GM18517 (cell line): ENCODE data around the gene LIMCH1.

Experiments
- ATAC-seq: cut with Tn5 transposase; IDR thresholded peaks from one replicate; pipeline ENCODE4 v1.9.1; 2021; ENCODE audit warnings: mild to moderate bottlenecking, moderate library complexity; ENCODE audit not compliant: unreplicated experiment

Gene LIMCH1

GRCh38 chr4:41559940-41560516 is 22.1 kb downstream of the LIMCH1 start:
- ATAC-seq = no peak

GRCh38 chr4:41561244-41561643 is 23.3 kb downstream of the LIMCH1 start:
- ATAC-seq = no peak

- ATAC-seq = no peak
Observed at GRCh38 chr4:41567186-41567585, 29.2 kb downstream of the LIMCH1 start.

- no peak for ATAC-seq
Observed at GRCh38 chr4:41568363-41568762, 30.4 kb downstream of the LIMCH1 start.

GRCh38 chr4:41569961-41570360 is 32.0 kb downstream of the LIMCH1 start:
- no peak for ATAC-seq

- ATAC-seq = no peak
Observed at GRCh38 chr4:41571422-41571821, 33.5 kb downstream of the LIMCH1 start.

- ATAC-seq = no peak
Observed at GRCh38 chr4:41572516-41572915, 34.6 kb downstream of the LIMCH1 start.

- no peak for ATAC-seq
Observed at GRCh38 chr4:41572956-41573355, 35.0 kb downstream of the LIMCH1 start.

GRCh38 chr4:41573502-41574001 is 35.6 kb downstream of the LIMCH1 start:
- ATAC-seq = no peak

DNA sequence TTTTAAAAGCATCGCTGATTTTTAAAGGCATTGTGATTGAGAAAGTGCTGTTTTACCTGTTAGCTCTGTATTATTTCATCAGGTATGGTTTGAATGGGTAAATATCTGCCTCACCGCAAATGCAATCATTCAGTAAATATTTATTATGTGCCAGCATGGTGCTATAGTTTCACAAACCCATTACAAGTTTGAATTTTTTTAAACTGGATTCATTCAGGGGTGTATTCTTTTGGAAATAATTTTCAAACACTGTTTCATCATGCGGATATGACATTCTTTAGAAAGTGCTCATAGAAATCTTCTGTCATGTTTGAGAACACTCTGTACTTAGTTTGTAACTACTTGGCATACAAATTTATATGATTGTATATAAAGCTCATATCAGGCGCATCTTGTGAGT is 37.2 kb downstream of the LIMCH1 start:
- ATAC-seq = no peak

DNA sequence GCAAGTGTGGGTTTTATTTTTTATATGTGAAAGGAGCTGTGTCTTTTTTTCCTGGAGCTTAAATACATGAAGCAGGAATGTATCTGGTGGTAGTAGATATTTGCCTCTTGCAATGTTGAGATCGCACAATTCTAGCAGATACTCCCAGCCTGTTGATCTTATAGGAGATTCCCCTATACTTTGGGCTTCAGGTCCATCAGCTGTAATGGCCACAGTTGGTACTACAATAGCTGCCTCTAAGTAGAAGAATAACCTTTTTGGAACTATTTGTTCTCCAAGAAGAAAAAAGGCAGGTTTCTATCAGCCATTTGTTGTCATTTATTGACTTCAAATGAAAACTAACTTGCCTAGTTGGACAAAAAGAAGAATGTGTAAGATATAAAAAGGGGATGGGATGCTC is 37.7 kb downstream of the LIMCH1 start:
- no peak for ATAC-seq

GRCh38 chr4:41579043-41579442 is 41.1 kb downstream of the LIMCH1 start:
- no peak for ATAC-seq

DNA sequence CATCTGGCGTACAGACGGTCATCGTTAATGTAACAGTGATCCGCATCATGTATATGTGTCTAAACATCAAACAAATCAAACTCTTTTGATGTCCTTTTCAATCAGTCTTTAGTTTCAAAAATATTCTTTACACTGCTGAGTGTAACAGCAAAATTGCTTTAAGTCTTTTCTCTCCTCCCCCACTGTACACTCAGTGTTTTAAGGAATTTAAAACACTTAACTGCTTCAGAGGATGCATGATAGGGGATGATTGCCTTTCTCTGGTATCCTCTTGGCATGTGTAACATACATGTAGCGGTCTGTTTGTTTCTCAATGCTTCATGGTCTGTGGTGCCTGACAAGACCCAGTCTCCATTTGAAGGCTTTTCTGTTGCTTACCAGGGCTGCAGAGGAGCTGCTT is 41.6 kb downstream of the LIMCH1 start:
- no peak for ATAC-seq

DNA sequence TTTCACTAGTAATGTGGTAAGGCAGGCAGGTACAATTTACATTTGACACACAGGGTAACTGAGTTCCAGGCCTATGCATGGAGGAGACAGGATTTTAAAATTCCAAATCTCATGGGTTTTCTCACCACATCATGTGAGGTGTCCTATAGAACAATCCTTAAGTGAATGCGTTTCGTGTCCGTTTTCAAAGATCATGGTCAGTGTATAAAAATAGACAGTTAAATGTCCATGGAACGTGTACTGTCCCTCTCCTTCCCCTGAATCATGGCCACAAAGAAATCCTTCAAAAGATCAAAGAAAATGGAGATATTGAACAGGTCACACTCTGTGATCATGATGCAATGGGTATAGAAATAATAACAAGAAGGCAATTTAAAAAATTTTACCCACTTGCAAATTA is 42.0 kb downstream of the LIMCH1 start:
- ATAC-seq = no peak

DNA sequence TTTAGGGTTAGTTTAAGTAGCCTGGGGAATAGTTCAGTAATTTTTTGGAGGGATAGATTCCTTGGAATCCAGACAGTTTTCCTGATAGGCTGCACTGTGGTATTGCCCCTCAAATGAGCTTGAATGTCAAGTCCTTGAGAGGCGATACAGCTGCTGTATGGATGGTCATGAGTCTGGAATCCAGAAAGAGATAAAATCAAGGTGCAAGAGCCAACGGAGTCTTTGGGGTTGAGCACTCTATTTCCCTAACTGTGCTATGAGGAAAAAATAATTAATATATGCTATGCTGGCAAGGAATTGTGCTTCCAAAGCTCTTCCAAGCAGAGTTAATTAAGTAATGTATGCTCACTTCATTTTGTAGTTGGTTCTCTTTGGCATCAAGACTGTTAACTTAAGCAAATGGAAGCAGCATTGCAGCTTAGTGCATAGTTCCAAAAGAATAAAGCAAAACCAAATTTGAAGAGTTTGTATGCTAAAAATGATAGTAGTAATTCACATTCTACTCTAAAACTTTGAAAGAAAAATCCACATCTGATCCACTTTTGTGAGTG is 48.8 kb downstream of the LIMCH1 start:
- ATAC-seq = no peak

- ATAC-seq = no peak
Observed at GRCh38 chr4:41587286-41587685, 49.3 kb downstream of the LIMCH1 start.

- no peak for ATAC-seq
Observed at GRCh38 chr4:41590591-41590990, 52.6 kb downstream of the LIMCH1 start.

- ATAC-seq = no peak
Observed at GRCh38 chr4:41594432-41594831, 56.5 kb downstream of the LIMCH1 start.

DNA sequence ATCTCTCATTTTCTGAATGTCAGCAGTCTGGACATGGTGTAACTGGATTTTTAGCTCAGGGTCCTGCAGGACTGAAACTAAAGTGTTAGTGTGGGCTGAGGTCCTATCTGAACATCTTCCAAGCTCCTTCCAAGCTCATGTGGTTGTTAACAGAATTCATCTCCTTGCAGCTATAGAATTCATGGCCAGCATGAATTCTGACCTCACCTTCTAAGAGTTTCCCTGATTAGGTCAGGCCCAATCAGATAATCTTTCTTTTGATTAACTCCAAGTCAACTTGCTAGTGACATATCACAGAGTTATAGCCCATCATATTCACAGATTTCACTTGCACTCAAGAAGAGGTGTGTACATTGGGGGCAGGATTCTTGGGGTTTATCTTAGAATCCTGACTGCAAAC is 59.5 kb downstream of the LIMCH1 start:
- ATAC-seq = no peak

DNA sequence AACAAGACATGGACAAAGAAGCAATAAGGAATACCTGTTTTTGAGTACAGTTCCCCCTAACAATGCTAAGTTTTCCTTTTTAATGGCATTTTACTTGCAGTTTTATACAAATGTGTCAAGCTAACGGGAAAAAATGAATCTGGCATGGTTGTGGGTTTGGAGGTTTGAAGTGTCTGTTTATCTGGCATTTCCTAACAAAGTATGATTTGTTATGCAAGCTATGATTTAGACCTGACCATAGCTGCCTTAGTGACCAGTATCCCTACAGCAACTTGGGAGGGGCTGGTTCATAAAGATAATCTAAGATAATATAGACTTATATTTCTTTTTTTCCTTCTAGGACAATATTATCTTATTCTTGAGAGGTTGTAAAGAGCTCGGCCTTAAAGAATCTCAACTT is 60.6 kb downstream of the LIMCH1 start:
- no peak for ATAC-seq

GRCh38 chr4:41599192-41599786 is 61.3 kb downstream of the LIMCH1 start:
- ATAC-seq = no peak

DNA sequence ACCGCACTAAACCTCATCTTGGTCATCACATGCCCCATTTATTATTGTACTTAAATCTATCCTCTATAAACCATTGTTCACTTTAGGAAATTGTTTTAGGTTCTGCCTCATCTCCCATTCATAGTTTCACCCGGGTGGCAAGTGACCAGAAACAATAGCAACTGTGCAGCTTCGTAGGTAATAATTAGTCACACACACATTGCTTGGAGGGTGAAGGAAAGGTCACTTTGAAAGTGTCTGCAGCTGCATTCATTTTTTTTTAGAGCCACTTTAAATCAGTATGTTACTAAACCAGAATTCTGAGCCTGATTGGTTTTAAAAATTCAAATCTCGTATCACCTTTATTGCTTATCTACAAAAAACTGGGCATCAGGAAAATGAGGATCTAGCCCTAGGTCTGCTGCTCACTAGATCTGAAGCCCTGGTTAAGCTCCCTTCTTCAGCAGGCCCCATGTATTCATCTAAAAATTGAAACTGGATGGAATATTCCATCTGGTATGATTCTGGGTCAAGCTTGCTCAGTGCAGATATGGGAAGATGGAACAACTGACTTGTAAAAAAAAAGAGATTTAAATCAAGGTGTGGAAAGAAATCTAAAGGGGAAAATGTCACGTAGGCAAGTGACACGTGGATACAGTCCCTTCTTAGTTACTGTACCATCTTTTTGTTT is 62.4 kb downstream of the LIMCH1 start:
- no peak for ATAC-seq
